Body of pancreas (tissue), 4 donors: Measurements from ENCODE around the gene WNT9B. TPM values are rescaled to one million over a fixed set of nuclear protein-coding genes. Genes with fewer than 3 reads are reported as not detected.

Source experiments
- ATAC-seq: fragments of 150-250 bp; one replicate; pipeline ENCODE4 v1.9.1; 2016
- DNase-seq, 4 donors: peaks; one replicate each; pipeline ENCODE4 v3.0.0-alpha.2; 2019
- H3K27ac ChIP-seq, 4 donors: fragments of 200-600 bp; sonication (generic); 1 replicate in 3 of 4; 2 replicates in 1 of 4; pipeline versions ENCODE4 v1.5.1 to v1.6.1; 2016 to 2019; ENCODE audit warnings: mild to moderate bottlenecking in 1 of 4, mixed read lengths in 1 of 4, moderate library complexity in 1 of 4
- H3K27me3 ChIP-seq, 2 donors: fragments of 200-600 bp; sonication (generic); one replicate each; pipeline ENCODE4 v1.6.0; 2016; ENCODE audit warnings: mild to moderate bottlenecking in 1 of 2
- H3K36me3 ChIP-seq, 2 donors: fragments of 200-600 bp; sonication (generic); replicated peaks in 1 of 2; 2 replicates each; pipeline ENCODE4 v1.5.1; 2016; ENCODE audit warnings: low read depth in 2 of 2; ENCODE audit not compliant: insufficient read depth in 1 of 2
- H3K4me1 ChIP-seq: fragments of 200-600 bp; sonication (generic); one replicate; pipeline ENCODE4 v1.6.0; 2016
- H3K4me3 ChIP-seq, 2 donors: fragments of 200-600 bp; sonication (generic); 1 replicate in 1 of 2; 2 replicates in 1 of 2; pipeline ENCODE4 v1.5.1; 2016 to 2019
- H3K9me3 ChIP-seq, 3 donors: fragments of 200-600 bp; sonication (generic); 1 replicate in 2 of 3; 2 replicates in 1 of 3; pipeline ENCODE4 v1.5.1; 2016
- CTCF ChIP-seq, 7 experiments: fragments of 450-650 bp in 4 of 7; fragments of 200-600 bp in 3 of 7; sonication (generic) in 3 of 7; IDR thresholded peaks; one replicate each; pipeline ENCODE4 v1.5.1; 2016 to 2019; ENCODE audit warnings: antibody characterized with exemption in 7 of 7
- POLR2A ChIP-seq, 3 donors: fragments of 450-650 bp; IDR thresholded peaks; one replicate each; pipeline ENCODE4 v1.6.1; 2016; ENCODE audit warnings: antibody characterized with exemption in 3 of 3, mild to moderate bottlenecking in 2 of 3
- WGBS, 2 donors: methylation state at CpG; one replicate each; pipeline ENCODE4 v1.1.5; 2017; 5-methylcytosine and 5-hydroxymethylcytosine counted together
- intact Hi-C: fragments of 100-400 bp; cut with DNase I; formaldehyde crosslinking; loops from one replicate; pipeline ENCODE4 v1.15.1; 2023
- total RNA-seq, 2 donors: library from RNA; depleted of rRNA; stranded (reverse); fragments of >200 nt; gene quantifications; one replicate each; pipeline ENCODE4 v1.1.0, GENCODE V29; 2016

WNT9B gene
- total RNA-seq, 2 donors from 2014 or later: not detected

GRCh38 chr17:46850688-46851028 lies 725 bp upstream of the WNT9B start:
- no peak overlapping the region for H3K27ac ChIP-seq
- WGBS, 2 donors: 48 to 65% methylated on average over 13 of the region's 13 CpGs
- no peaks in the 10 kb centered on the region for H3K27me3 ChIP-seq
- intact Hi-C loops: no loop called here
- peaks cover 12% of the 10 kb centered on the region for H3K4me1 ChIP-seq
- no peak for ATAC-seq
- TF ChIP-seq CTCF (IDR thresholded peaks at IDR 0.05): no peak
- no peak for TF ChIP-seq POLR2A (IDR thresholded peaks at IDR 0.05)
- no peak for DNase-seq
- H3K9me3 ChIP-seq: no peaks in the 10 kb centered on the region
- no peak overlapping the region for H3K4me3 ChIP-seq
- no peaks in the 10 kb centered on the region for H3K36me3 ChIP-seq

- no peak overlapping the region for H3K4me3 ChIP-seq
- H3K36me3 ChIP-seq: no peaks in the 10 kb centered on the region
- peaks cover 12% of the 10 kb centered on the region for H3K4me1 ChIP-seq
- DNase-seq (no peak), ATAC-seq (no peak)
- intact Hi-C loops: no loop called here
- 70 to 76% methylated on average over 6 of the region's 6 CpGs for WGBS, 2 donors
- no peak for TF ChIP-seq POLR2A (IDR thresholded peaks at IDR 0.05)
- no peak overlapping the region for H3K27ac ChIP-seq
- no peaks in the 10 kb centered on the region for H3K27me3 ChIP-seq
- H3K9me3 ChIP-seq: no peaks in the 10 kb centered on the region
These were observed 2.6 kb downstream of the WNT9B start for GRCh38 chr17:46853896-46854444.

- no peak overlapping the region for H3K27ac ChIP-seq
- TF ChIP-seq CTCF (IDR thresholded peaks at IDR 0.05) (no peak), POLR2A (IDR thresholded peaks at IDR 0.05) (no peak)
- DNase-seq (no peak), ATAC-seq (no peak)
- 93 to 96% methylated on average over 3 of the region's 3 CpGs for WGBS, 2 donors
- H3K4me1 ChIP-seq: peaks cover 12% of the 10 kb centered on the region
- no peaks in the 10 kb centered on the region for H3K9me3 ChIP-seq
- H3K4me3 ChIP-seq: no peak overlapping the region
- no peaks in the 10 kb centered on the region for H3K36me3 ChIP-seq
- no peaks in the 10 kb centered on the region for H3K27me3 ChIP-seq
- intact Hi-C loops: no loop called here
These were observed 3.1 kb downstream of the WNT9B start for GRCh38 chr17:46854515-46854914.

- no peaks in the 10 kb centered on the region for H3K36me3 ChIP-seq
- intact Hi-C loops: no loop called here
- no peak for TF ChIP-seq POLR2A (IDR thresholded peaks at IDR 0.05)
- no peak for TF ChIP-seq CTCF (IDR thresholded peaks at IDR 0.05)
- H3K27me3 ChIP-seq: no peaks in the 10 kb centered on the region
- no peaks in the 10 kb centered on the region for H3K9me3 ChIP-seq
- peaks cover 12% of the 10 kb centered on the region for H3K4me1 ChIP-seq
- no peak for ATAC-seq
- DNase-seq: no peak
- H3K4me3 ChIP-seq: no peak overlapping the region
- no peak overlapping the region for H3K27ac ChIP-seq
- WGBS, 2 donors: 76 to 80% methylated on average over 4 of the region's 4 CpGs
These were observed 3.6 kb downstream of the WNT9B start for GRCh38 chr17:46854948-46855347.

GRCh38 chr17:46857600-46857999 lies 6.2 kb downstream of the WNT9B start:
- Histone ChIP-seq H3K4me1 (no peaks in the 10 kb centered on the region), H3K36me3 (no peaks in the 10 kb centered on the region), H3K27me3 (no peaks in the 10 kb centered on the region), H3K27ac (no peak overlapping the region), H3K4me3 (no peak overlapping the region), H3K9me3 (no peaks in the 10 kb centered on the region)
- intact Hi-C loops: no loop called here
- DNase-seq (no peak), ATAC-seq (no peak)
- WGBS, 2 donors: 83 to 94% methylated on average over 1 of the region's 1 CpG
- no peak for TF ChIP-seq POLR2A (IDR thresholded peaks at IDR 0.05)

- no peak for DNase-seq
- no peaks in the 10 kb centered on the region for H3K27me3 ChIP-seq
- TF ChIP-seq CTCF (IDR thresholded peaks at IDR 0.05): no peak
- no peak for TF ChIP-seq POLR2A (IDR thresholded peaks at IDR 0.05)
- H3K36me3 ChIP-seq: no peaks in the 10 kb centered on the region
- no peak overlapping the region for H3K4me3 ChIP-seq
- no peaks in the 10 kb centered on the region for H3K9me3 ChIP-seq
- 79 to 82% methylated on average over 5 of the region's 5 CpGs for WGBS, 2 donors
- no peak for ATAC-seq
- intact Hi-C loops: no loop called here
- H3K4me1 ChIP-seq: no peaks in the 10 kb centered on the region
- no peak overlapping the region for H3K27ac ChIP-seq
These were observed 8.6 kb downstream of the WNT9B start for GRCh38 chr17:46859996-46860395.
